ENCODE results near the gene LSM14B.
"Not testable (repeated sequence)": the region's sequence is repeated elsewhere in the genome, so short reads cannot be mapped to it uniquely, and the experiment has no call there.

The LSM14B gene

DNA sequence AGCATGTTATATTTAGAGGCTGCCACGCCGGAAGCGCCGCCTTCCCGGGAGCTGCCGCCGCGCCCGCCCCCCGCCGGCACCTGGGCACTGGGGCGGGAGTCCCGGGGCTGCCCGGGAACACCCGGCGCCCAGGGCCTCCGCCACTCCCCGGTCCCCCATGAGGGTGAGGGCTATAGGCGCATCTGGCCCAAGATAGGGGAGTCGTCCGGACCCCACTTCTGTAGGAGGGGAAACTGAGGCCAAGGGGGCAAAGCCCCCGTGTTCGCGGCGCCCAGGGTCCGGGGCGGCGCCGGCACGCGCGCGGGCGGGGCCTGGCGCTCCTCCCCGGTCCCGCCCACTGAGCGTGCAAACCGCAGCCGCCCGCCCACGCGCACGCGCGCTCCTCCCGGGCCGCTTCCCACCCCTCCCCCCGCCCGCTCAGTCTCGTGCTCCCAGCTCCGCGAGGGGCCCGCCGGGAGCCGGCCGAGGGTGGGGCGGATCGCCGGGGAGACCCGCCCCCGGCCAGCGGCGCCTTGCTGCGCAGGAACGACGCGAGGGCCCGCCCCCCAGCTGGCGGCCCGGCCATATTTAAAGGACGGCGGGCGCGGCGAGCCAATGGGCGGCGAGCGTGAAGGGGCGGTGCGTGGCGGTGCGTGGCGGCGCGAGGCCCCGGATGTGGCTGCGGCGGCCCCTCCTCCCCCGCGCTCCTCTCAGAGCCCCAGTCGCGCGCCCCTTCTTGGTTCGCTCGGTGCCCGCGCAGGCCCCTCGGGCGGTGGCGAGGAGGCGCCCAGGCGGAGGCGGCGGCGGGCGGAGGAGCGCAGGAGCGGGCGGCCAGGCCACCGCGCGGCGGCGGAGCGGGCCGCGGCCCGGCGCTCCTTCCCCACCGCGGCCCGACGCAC, at the start of gene LSM14B:
Gene LSM14B (plus strand): TSS at position 700 of the 878 bp plus-strand sequence. CDS start 192 bp downstream, outside the sequence.
- peak; percentile 96 for DNase-seq (ENCODE audit: low spot score)

DNA sequence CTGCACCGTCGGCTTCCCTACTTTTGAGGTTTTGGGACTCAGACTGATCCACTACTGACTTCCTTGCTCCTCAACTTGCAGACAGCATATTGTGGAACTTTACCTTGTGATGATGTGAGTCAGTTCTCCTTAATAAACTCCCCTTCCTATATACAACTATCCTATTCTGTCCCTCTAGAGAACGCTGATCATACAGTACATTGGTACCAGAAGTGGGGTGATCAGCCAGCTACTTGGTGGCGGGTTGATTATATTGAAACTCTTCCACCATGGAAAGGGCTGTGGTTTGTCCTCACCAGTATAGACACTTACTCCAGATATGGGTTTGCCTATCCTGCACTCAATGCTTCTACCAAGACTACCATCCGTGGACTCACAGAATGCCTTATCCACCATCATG, 49.0 kb upstream of the LSM14B start:
- no peak for DNase-seq (ENCODE audit: low spot score)

DNA sequence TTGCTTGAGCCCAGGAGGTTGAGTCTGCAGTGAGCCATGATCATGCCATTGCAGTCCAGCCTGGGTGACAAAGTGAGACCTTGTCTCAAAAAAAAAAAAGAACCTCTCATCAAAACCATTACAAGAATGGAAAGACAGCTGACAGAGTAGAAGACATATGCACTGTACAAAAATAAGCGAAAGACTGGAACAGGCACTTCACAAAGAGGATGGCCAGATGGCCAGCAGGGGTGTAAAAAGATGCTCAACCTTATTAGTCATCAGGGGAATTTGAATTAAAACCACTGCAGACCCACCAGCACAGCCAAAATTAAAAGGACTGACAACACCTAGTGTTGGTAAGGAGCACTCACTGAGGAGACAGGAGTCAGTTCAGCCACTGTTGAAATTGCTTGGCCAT, 43.1 kb upstream of the LSM14B start:
- no peak for DNase-seq (ENCODE audit: low spot score)

DNA sequence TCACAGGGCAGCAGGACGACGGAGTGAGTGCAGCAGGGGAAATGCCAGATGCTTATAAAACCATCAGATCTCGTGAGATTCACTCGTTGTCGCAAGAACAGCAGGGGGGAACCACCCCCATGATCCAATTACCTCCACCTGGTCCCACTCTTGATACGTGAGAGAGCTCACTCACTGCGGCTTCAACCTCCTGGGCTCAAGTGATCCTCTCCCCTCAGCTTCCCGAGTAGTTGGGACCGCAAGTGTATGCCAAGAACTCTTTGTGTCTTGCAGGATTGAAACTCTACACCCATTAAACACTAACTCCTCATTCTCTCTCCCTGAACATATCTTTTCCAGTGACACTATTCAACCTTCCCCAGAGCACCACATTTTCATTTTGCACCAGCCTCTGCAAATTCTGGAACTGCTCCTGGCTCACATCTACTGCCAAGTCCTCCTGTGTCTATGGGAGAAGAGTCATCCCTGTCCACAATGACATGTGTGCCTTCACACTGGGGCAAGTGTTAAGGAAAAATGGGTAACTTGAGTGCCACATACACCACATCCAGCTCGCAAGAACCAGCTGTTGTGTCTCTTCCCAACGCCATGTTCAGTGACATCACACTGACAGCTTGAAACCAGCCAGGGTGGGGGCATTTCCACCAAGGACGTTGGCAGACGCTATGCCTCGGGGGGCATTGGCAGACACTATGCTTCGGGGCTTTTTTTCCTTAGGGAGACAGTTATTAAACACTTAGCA, 41.9 kb upstream of the LSM14B start:
- DNase-seq (ENCODE audit: low spot score) = no peak

DNA sequence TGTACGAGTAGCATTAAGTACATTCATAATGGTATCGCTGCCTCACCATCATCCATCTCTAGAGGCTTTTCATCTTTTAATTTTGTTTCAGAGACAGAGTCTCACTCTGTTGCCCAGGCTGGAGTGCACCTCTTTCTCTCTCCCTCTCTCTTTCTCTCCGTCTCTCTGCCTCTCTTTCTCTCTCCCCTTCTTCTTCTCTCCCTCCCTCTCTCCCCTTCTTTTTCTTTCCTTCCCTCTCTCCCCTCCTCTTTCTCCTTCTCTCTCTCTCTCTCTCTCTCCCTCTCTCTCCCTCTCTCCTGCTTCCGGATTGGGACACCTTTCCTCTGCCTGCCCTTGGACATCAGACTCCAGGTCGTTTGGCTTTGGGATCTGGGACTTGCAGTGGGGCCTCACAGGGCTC, 39.0 kb upstream of the LSM14B start:
- DNase-seq (ENCODE audit: low spot score) = no peak

DNA sequence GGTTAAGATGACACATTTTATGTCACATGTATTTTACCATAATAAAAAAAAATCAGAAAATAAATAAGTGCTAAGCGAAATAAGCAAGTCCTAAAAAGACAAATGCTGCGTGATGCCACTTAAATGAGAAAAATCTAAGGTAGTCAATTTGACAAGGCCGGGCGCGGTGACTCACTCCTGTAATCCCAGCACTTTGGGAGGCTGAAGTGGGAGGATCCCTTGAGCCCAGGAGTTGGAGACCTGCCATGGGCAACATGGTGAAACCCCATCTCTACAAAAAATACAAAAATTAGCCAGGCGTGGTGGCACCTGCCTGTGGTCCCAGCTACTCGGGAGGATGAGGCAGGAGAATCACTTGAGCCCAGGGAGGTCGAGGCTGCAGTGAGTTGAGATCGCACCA, 38.1 kb upstream of the LSM14B start:
- not testable (repeated sequence) for DNase-seq (ENCODE audit: low spot score)

DNA sequence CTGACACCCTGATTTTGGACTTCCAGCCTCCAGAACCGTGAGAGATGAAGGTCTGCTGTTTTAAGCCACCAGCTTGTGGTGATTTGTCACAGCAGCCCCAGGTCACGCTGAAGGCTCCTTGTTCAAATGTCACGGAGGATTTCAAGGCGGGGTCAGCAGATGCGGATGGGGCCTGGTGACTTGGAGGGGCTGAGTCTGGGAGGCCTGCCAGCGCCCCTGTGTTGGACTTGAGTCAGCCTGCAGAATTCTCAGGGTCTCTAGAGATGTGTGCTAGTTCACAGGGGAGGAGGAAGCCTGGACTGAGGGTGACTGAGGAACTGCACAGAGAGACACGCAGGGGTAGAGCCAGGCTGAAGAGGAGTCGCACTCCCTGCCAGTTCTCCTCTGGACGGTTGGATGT, 37.1 kb upstream of the LSM14B start:
- DNase-seq (ENCODE audit: low spot score) = no peak

DNA sequence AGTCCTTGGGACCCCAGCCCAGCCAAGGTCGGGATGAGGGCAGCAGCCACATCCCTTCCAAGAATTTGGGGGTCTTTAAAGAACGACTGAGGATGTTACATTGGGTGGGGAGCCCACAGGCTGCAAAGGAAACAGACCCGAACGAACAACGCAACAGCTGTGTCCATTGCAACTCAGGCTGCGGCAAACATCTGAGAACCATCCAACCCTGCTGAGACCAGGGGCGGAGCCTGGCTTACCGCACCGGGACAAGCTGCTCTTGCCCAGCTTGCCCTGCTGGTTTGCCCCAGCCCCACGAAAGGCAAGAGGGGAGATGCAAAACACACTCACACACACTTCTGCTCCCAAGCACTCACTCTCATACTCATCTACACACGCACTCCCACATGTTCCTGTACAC, 35.0 kb upstream of the LSM14B start:
- no peak for DNase-seq (ENCODE audit: low spot score)

DNA sequence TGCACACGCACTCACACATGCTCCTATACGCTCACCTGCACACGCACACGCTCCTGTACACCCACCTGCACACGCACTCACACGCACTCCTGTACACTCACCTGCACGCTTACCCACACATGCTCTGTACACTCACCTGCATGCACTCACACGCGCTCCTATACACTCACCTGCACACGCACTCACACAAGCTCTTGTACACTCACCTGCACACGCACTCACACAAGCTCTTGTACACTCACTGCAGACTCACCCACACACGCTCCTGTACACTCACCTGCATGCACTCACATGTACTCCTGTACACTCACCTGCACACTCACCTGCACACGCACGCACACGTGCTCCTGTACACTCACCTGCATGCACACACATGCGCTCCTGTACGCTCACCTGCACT, 34.6 kb upstream of the LSM14B start:
- DNase-seq (ENCODE audit: low spot score) = no peak

DNA sequence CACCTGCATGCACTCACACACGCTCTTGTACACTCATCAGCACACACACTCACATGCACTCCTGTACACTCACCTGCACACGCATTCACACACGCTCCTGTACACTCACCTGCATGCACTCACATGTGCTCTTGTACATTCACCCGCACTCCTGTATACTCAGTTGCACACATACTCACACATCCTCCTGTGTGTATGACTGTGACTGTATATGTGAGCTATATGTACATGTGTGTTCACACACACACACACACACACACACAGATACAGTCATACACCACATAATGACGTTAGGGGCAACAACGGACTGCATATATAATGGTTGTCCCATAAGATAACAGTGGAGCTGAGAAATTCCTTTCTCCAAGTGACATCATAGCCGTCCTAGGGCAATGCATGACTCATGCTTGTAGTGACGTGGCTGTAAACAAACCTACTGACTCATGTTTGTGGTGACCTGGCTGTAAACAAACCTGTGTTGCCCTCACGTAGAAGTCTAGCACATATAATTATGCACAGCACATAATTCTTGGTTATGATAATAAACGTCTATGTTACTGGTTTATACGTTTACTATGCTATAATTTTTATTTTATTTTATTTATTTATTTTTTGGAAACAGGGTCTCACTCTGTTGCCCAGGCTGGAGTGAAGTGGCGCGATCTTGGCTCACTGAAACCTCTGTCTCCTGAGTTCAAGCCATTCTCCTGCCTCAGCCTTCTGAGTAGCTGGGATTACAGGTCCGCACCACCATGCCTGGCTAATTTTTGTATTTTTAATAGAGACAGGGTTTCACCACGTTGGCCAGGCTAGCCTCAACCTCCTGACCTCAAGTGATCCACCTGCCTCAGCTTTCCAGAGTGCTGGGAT, 33.8 kb upstream of the LSM14B start:
- peak; percentile 54 for DNase-seq (ENCODE audit: low spot score)

DNA sequence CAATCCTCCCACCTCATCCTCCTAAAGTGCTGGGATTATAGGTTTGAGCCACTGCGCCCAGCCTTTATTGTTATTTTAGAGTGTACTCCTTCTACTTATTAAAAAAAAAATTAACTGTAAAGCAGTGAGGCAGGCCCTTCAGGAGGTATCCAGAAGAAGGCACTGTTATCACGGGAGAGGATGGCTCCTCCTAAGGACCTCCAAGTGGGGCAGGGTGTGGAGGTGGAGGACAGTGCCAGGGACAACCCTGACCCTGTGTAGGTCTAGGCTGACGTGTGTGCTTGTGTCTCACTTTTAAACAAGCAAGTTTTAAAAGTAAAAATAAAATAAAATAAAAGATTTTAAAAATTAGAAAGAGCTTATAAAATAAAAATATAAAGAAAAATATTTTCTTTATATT, 32.9 kb upstream of the LSM14B start:
- no peak for DNase-seq (ENCODE audit: low spot score)

DNA sequence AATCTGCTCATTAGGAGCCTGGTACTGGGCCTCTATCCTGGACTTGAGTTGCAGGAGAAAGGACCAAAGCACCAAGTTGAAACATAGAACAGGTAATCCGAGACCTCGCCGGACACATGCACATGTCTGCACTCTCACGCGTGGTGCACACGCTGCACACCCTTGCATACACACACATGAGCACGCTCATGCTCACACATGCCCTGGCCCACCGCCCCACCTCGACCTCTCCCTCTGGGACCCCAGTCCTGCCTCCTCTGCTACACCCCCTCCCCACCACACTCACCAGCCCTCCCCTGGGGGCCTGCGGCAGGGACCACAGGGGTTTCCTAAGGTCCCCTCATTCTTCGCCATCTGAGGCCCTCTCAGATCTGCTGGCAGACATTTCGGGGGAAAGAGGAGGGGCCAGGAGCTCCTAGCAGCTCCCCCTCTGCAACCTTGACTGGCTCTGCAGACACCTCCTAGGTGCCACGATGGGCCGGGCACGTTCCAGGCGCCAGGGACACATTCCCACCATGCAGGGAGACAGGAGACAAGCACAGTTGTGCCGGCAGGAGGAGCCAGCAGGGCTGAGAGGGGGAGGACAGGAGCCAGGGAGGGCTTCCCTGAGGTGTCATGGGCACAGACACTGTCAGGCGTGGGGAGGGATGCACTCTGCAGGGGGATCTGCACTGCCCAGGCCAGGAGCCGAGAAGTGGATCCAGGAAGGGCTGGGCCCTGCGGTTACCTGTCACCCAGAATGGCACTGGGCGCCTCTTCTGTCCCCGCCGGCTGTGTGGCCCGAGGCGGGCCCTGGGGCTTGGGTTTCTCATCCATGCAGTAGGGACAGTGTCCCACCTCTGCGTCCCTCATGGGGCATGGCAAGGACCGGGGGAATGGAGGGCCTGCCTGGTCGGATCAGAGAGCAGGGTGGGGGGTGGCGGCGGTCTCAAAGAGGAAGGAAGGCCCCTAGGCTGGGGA, 25.6 kb upstream of the LSM14B start:
- no peak for DNase-seq (ENCODE audit: low spot score)

DNA sequence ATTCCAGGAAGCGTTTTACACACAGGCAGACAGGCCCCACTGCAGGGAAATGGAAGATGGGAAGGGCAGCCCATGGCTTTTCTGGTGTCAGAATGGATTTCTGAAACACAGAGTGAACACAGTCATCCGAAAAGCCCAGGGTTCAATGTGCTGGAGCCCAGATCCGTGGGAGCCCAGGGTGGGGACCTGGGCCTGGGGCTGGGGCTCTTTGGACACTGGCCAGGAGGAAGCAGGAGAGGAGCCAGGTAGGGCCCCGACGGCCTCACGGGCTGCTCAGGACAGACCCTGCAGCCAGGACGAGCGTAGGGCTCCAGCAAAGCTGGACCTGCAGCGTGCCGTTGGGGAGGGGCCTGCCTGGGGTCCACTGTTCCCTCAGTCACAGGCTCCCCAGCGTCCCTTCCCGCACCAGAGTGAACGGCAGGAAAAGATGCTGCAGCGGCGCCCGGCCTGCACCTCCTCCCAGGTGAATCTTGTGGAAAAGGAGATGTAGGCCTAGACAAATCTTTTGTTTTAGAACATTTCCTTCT, 24.3 kb upstream of the LSM14B start:
- DNase-seq (ENCODE audit: low spot score) = no peak

DNA sequence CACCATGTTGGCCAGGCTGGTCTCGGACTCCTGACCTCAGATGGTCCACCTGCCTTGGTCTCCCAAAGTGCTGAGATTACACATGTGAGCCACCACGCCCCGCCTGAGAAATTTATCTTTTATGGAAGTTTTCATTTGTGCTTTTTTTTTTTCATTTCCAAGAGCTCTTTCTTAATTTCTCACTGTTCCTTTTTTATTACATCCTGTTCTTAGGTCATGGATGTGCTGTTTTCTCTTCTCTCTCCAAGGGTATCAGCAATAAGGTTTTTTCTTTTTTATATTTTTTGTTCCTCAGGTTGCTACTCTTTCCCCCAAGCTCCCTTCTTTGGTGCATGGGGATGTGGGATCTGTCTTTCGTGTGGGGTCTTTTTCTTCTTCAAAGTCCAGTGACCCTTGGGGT, 21.2 kb upstream of the LSM14B start:
- DNase-seq (ENCODE audit: low spot score) = no peak

DNA sequence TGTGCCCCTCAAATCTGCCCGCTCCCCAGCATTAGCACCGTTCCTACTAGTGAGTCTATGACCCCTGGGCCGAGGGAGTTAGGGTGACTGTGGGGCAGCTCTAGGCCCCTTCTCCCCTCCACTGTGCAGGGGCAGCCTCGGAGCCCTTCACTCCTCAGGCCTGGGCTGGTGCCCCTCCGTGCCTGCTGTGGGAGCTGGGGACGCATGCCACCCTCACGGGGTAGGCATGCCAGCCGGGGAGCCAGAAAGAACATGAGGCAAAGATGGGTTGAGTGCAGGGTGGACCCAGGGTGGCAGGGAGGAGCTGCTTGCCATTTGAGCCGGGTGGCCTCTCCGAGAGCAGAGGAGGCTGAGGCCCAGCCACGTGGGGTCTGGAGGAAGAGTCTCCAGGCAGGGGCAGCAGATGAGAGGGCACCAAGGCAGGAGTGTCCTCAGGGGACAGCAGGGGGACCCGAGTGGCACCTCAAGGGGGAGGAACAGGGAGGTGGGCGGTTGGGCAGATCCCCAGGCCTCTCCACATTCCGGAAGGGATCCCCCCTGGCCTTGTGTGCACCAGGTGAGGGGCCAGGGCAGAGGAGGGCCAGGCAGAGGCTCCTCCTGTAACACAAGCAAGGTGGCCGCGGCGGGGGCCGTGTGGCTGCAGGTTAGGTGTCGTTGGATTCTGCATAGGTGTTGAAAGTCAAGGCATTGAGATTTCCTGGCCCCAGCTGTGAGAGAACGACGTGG, 18.6 kb upstream of the LSM14B start:
- DNase-seq (ENCODE audit: low spot score) = no peak

DNA sequence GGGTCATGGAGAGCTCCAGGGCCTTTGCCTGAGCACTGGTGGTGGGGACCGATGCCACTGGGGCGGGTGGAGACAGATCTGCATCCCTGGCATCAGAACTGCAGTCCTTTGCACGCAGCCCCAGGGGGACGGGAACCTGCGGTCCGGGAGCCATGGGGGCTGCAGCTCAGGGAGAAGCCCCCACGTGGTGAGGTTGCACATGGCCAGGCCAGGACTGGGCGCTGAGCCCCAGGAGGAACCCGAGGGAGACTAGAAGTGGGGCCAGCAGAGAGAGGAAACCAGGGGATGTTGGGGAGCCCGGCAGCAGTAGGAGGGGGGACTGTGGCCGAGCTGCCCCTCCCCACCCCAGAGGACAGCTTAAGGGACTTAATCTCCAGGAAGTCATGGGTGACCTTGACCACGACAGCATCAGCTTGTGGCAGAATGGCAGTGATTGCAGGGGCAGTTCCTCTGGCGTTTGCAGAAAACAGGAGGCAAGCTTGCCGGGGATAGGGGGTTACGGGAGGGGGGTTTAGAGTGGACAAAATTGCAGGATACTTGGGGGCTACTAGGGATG, 18.0 kb upstream of the LSM14B start:
- DNase-seq (ENCODE audit: low spot score) = no peak

DNA sequence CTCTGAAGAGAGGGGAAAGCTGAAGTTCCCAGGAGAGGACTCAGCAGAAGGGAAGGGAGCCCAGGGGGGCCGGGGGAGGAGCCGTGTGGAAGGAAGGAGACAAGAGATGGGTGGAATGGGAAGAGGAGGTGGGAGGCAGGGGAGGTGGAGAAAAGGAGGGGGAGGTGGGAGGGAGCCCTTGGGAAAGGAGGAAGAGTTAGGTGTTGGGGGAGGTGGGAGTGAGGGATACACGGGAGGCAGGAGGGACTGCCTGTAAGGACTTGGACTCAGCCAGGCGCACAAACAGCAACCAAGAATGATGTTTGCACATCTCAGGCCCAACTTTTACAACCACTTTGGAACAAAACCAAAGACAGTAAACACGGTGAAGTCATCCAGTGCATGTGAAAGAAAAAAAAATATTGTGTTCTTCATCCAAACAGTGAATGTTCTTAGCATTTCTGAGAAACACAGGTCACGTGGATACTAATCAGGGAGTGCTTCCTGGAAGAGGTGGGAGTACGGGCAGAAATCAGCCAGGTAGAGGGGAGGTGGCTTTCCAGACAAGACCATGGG, 17.4 kb upstream of the LSM14B start:
- DNase-seq (ENCODE audit: low spot score) = no peak

DNA sequence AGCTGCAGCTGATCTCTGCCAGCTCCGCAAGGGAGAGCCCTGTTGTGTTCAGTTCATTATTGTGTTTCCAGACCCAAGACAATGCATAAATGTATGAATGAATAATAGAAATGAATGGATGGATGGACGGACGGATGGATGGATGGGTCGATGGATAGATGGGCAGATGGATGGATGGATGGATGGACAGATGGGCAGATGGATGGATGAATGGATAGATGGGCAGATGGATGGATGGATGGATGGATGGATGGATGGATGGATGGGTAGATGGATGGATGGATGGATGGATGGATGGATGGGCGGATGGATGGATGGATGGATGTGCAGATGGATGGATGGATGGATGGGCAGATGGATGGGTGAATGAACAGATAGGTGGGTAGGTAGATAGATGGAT, 16.7 kb upstream of the LSM14B start:
- no peak for DNase-seq (ENCODE audit: low spot score)

DNA sequence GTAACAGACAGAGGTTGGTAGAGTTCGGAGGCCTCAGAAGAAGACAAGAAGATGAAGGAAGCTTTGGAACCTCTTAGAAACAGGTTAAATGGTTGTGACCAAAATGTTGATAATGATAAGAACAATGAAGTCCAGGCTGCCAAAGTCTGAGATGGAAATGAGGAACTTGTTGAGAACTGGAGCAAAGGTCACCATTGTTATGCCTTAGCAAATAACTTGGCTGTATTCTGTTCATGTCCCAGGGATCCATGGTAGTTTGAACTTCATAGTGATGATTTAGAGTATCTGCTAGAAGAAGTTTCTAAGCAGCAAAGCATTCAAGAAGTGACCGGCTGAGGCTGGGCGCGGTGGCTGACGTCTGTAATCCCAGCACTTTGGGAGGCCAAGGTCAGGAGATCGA, 11.1 kb upstream of the LSM14B start:
- no peak for DNase-seq (ENCODE audit: low spot score)

DNA sequence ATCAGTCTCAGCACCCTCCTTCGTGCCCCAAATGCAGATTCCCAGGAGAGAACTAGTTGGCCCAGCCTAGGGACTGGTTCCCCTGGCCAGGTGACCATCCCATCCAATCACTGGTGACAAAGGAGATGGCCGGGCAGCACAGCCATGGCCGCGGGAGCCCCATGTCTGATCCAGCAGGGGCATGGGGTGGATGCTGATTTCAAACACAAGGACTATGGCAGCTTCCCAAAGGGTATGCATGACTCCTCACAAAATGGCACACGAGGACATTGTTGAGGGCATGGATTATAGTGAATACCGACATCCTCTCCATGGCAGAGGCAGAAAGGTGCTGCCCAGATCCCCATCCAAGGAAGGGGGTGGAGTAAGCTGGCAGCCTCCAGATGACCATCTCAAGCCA, 9.9 kb upstream of the LSM14B start:
- DNase-seq (ENCODE audit: low spot score) = no peak

All from hematopoietic multipotent progenitor cell treated with erythropoietin and hydrocortisone succinate and interleukin-3 and kit ligand, for 15 days (in vitro differentiated cells).